K562 (cell line): Measurements from ENCODE around the gene UBE2D2. TPM values are rescaled to one million over a fixed set of nuclear protein-coding genes. Genes with fewer than 3 reads are reported as not detected.

Experiments
- ARNT ChIP-seq, 2 experiments: fragments of 450-650 bp; IDR thresholded peaks; 2 replicates each; pipeline ENCODE4 v1.6.1; 2016; ENCODE audit warnings: mild to moderate bottlenecking in 1 of 2
- BMI1 ChIP-seq: fragments of 150-350 bp; IDR thresholded peaks from 2 replicates; pipeline ENCODE4 v1.6.1; 2014; ENCODE audit warnings: low read length
- DMBX1 ChIP-seq: fragments of 250-450 bp; sonication (Bioruptor Pico); IDR thresholded peaks from 2 replicates; pipeline ENCODE4 v1.8.0; 2022; ENCODE audit warnings: inconsistent platforms, mild to moderate bottlenecking, moderate library complexity, borderline replicate concordance
- ILF3 ChIP-seq: fragments of 450-650 bp; IDR thresholded peaks from 2 replicates; pipeline ENCODE4 v1.6.1; 2018; ENCODE audit warnings: antibody characterized with exemption, mild to moderate bottlenecking, moderate library complexity, borderline replicate concordance
- KDM2B ChIP-seq: fragments of 250-450 bp; sonication (Bioruptor Pico); IDR thresholded peaks from 2 replicates; pipeline ENCODE4 v1.8.0; 2021; ENCODE audit warnings: mild to moderate bottlenecking, moderate library complexity
- PCBP1 ChIP-seq: fragments of 200-400 bp; formaldehyde crosslinking; IDR thresholded peaks from 2 replicates; pipeline ENCODE4 v1.6.1; 2018; ENCODE audit warnings: mild to moderate bottlenecking, low read depth, low read length; ENCODE audit not compliant: poor library complexity, severe bottlenecking
- PRMT5 ChIP-seq: sonication (generic); formaldehyde crosslinking; IDR thresholded peaks from 2 replicates; pipeline ENCODE4 v1.5.0; 2020; ENCODE audit warnings: missing genetic modification reagents
- PTBP1 ChIP-seq: fragments of 200-400 bp; formaldehyde crosslinking; IDR thresholded peaks from 2 replicates; pipeline ENCODE4 v1.6.1; 2017; ENCODE audit warnings: low read depth, low read length
- PURB ChIP-seq: sonication (generic); formaldehyde crosslinking; IDR thresholded peaks from 2 replicates; pipeline ENCODE4 v1.9.0; 2021; ENCODE audit warnings: low read depth, mild to moderate bottlenecking, missing genetic modification reagents
- SPI1 ChIP-seq: IDR thresholded peaks from 2 replicates; pipeline ENCODE4 v1.6.1; 2011; ENCODE audit warnings: low read depth, low read length, control low read depth, borderline replicate concordance
- ZKSCAN8 ChIP-seq: fragments of 200-800 bp; sonication (Bioruptor generic); IDR thresholded peaks from 2 replicates; pipeline ENCODE4 v1.6.1; 2016; ENCODE audit warnings: missing genetic modification characterization, missing compliant biosample characterization
- ZNF143 ChIP-seq: sonication (generic); formaldehyde crosslinking; IDR thresholded peaks from 2 replicates; pipeline ENCODE4 v1.9.0; 2022; ENCODE audit warnings: mild to moderate bottlenecking, missing genetic modification reagents
- ZNF316 ChIP-seq: fragments of 450-650 bp; IDR thresholded peaks from 2 replicates; pipeline ENCODE4 v1.6.1; 2016
- ZNF785 ChIP-seq: fragments of 250-450 bp; sonication (Bioruptor Pico); IDR thresholded peaks from 2 replicates; pipeline ENCODE4 v1.4.0; 2020; ENCODE audit warnings: mild to moderate bottlenecking
- polyA plus RNA-seq, 8 experiments: library from polyadenylated mRNA; depleted of rRNA in 4 of 8; stranded (reverse) in 5 of 8; unstranded in 3 of 8; fragments of >200 nt; fragmentation: Nextera tagmentation in 2 of 8; fragmentation: Illumina TruSeq in 1 of 8; extraction: Ambion mirVana in 2 of 8; extraction: Trizol in 1 of 8; gene quantifications; 2 replicates each; pipeline versions ENCODE4 v1.2.1 to v1.2.3, GENCODE V29; 2011 to 2014; ENCODE audit warnings: inconsistent platforms in 1 of 8, missing spikeins in 1 of 8
- total RNA-seq, 7 experiments: library from RNA; depleted of rRNA in 6 of 7; stranded (reverse); fragments of >200 nt in 6 of 7; fragmentation: Illumina TruSeq in 2 of 7; extraction: Trizol in 2 of 7; gene quantifications; 2 replicates each; pipeline versions ENCODE4 v1.2.1 to v1.2.3, GENCODE V29; 2011 to 2021; ENCODE audit warnings: low replicate concordance in 1 of 7
- TF ChIP-seq, protein P1 (sequence below): fragments of 250-450 bp; sonication (Bioruptor Pico); IDR thresholded peaks from 2 replicates; pipeline ENCODE4 v1.5.0; 2021; ENCODE audit warnings: mild to moderate bottlenecking, moderate library complexity
- TF ChIP-seq, protein P2 (sequence below): fragments of 450-650 bp; formaldehyde crosslinking; IDR thresholded peaks from 2 replicates; pipeline ENCODE4 v1.4.0; 2020; ENCODE audit warnings: mild to moderate bottlenecking, moderate library complexity
- TF ChIP-seq, protein P3 (sequence below): IDR thresholded peaks from 3 replicates; pipeline ENCODE4 v1.6.1; 2011; ENCODE audit warnings: borderline replicate concordance, mild to moderate bottlenecking; ENCODE audit not compliant: insufficient read length, insufficient read depth
- TF ChIP-seq, protein P4 (sequence below): fragments of 250-450 bp; sonication (Bioruptor Pico); IDR thresholded peaks from 2 replicates; pipeline ENCODE4 v1.4.0; 2020; ENCODE audit warnings: mild to moderate bottlenecking
- TF ChIP-seq, protein P5 (sequence below): fragments of 450-650 bp; formaldehyde crosslinking; IDR thresholded peaks from 2 replicates; pipeline ENCODE4 v1.4.0; 2020; ENCODE audit warnings: mild to moderate bottlenecking, moderate library complexity

The UBE2D2 gene
- total and polyA plus RNA-seq, 9 of the 15 experiments (the other 6 are each of a cell fraction or from before 2014, with no cell fraction given) = 53.6 to 198 (median 122) TPM

DNA sequence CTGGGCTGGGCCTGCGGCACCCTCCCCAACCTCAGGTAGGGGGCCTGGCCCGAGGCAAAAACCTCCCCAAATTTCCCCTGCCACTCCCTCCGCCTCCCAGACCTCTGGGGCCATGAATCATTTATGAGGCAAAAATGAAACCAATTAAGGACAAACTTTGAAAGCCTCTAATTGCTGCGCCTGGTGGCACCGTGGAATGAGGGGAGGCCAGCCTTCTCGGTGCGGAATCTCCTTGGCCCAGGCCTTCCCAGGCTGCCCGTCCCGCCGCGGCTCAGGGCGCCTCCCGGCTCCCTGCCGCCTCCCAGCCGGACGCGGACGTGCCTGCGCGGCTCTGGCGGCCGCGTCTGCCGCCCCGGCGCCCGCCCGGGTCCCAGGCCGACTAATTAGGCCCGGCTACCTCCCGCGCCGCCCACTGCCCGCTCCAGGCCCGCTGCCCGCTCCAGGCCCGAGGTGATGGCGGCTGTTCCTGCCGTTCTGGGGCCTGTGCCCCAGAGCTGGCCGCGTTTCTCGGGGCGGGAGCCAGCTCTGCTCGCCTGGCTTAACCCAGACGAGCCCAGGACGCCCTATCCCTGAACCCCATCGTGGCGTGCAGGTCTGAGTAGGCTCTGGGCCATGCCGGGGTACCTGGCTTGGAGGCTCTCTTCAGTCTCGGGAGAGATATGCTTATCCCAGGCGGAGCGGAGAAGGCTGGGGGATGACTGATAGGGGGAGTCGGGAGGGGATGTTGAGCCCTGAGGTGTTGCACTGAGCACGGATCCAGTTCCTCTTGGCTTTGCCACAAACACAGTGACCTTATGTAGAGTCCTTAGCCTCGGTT lies 107.1 kb downstream of the UBE2D2 start (continued):
- TF ChIP-seq PRMT5 = no peak
- no peak for TF ChIP-seq PURB
- TF ChIP-seq ZNF316 = no peak
- no peak for TF ChIP-seq ZNF785 (CRISPR knock-in tag)
- no peak for TF ChIP-seq PTBP1
- TF ChIP-seq DMBX1 (CRISPR knock-in tag) = no peak
- TF ChIP-seq ZNF143 (CRISPR knock-in tag) = no peak
- TF ChIP-seq, protein P1, sequence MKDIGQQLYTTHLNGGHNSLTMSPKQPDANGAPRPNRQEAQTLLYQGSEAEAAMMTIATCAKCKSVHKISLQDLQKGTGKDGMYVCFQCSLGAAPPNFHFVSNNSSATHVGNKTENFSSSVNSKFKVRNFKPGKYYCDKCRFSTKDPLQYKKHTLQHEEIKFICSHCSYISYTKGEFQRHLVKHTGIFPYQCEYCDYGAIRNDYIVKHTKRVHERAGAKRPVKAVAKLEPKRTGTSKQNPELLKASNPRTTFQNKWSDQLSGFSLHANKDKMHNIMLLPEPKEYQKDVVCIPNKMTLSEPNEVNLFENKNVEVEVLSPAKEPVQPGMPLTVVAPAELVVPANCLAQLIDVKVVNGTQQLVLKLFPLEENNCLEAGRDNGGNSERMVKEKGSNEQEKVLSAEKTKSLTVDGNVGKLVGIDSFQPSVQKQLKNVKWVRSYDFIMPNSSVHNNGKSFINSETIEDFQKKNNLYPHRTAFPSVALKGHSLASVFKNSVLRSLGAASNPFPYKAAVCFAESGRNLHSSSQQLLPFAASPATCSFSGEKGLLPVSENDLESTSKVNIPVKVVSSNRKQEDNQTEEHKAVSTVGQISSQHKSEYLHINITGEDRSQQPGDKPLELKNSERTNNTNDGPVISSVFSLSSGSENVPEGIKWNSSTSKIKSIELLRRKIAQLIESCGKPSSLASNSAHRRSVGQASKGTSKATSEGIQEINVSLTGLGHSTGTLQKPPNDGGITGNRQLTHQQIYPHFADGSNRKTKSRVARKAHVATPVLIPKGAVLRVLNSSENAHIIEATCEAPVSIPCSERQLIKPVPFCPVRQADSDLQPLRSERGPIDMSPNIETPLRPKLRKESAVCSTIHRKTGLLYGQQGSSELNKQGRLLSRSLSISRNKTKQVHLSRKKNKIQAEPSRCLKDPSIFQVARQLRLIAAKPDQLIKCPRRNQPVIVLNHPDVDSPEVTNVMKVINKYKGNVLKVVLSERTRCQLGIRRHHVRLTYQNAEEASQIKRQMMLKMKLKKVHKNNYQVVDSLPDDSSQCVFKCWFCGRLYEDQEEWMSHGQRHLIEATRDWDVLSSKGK (CRISPR knock-in tag) = no peak
- TF ChIP-seq ILF3 = no peak
- TF ChIP-seq, protein P2, sequence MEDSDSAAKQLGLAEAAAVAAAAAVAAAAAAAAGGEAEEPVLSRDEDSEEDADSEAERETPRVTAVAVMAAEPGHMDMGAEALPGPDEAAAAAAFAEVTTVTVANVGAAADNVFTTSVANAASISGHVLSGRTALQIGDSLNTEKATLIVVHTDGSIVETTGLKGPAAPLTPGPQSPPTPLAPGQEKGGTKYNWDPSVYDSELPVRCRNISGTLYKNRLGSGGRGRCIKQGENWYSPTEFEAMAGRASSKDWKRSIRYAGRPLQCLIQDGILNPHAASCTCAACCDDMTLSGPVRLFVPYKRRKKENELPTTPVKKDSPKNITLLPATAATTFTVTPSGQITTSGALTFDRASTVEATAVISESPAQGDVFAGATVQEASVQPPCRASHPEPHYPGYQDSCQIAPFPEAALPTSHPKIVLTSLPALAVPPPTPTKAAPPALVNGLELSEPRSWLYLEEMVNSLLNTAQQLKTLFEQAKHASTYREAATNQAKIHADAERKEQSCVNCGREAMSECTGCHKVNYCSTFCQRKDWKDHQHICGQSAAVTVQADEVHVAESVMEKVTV = no peak
- peak; percentile 76 for TF ChIP-seq SPI1
- TF ChIP-seq PCBP1 = no peak
- TF ChIP-seq, protein P3, sequence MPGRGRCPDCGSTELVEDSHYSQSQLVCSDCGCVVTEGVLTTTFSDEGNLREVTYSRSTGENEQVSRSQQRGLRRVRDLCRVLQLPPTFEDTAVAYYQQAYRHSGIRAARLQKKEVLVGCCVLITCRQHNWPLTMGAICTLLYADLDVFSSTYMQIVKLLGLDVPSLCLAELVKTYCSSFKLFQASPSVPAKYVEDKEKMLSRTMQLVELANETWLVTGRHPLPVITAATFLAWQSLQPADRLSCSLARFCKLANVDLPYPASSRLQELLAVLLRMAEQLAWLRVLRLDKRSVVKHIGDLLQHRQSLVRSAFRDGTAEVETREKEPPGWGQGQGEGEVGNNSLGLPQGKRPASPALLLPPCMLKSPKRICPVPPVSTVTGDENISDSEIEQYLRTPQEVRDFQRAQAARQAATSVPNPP = no peak
- TF ChIP-seq, protein P4, sequence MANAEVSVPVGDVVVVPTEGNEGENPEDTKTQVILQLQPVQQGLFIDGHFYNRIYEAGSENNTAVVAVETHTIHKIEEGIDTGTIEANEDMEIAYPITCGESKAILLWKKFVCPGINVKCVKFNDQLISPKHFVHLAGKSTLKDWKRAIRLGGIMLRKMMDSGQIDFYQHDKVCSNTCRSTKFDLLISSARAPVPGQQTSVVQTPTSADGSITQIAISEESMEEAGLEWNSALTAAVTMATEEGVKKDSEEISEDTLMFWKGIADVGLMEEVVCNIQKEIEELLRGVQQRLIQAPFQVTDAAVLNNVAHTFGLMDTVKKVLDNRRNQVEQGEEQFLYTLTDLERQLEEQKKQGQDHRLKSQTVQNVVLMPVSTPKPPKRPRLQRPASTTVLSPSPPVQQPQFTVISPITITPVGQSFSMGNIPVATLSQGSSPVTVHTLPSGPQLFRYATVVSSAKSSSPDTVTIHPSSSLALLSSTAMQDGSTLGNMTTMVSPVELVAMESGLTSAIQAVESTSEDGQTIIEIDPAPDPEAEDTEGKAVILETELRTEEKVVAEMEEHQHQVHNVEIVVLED (CRISPR knock-in tag) = no peak
- no peak for TF ChIP-seq ARNT (IDR thresholded peaks at IDR 0.05)
- no peak for TF ChIP-seq KDM2B
- TF ChIP-seq, protein P5, sequence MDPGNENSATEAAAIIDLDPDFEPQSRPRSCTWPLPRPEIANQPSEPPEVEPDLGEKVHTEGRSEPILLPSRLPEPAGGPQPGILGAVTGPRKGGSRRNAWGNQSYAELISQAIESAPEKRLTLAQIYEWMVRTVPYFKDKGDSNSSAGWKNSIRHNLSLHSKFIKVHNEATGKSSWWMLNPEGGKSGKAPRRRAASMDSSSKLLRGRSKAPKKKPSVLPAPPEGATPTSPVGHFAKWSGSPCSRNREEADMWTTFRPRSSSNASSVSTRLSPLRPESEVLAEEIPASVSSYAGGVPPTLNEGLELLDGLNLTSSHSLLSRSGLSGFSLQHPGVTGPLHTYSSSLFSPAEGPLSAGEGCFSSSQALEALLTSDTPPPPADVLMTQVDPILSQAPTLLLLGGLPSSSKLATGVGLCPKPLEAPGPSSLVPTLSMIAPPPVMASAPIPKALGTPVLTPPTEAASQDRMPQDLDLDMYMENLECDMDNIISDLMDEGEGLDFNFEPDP (CRISPR knock-in tag) = no peak
- no peak for TF ChIP-seq BMI1
- no peak for TF ChIP-seq ZKSCAN8
